ENCODE results near the gene ADAMTSL2.

The ADAMTSL2 gene

GRCh38 chr9:133518706-133519449, 15.6 kb upstream of the ADAMTSL2 start:
- DNase-seq, result no peak

DNA sequence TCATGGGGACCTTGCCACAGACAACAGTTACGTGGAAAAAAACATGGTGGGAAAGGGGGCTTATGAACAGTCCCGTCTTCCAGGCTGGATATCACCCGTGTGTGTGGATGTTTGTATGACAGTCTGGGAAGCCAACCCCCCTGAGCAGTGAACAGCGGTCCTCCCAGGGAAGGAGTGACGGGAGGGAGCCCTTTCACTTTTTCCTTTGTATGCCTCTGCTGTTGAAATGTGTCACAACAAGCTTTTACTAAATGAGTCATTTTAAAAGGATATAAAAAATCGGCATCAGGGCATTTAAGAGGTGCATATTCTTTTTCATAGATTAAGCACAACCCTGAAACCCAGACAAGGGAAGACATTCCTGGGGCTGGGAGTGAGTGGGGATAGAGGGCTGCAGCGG, 14.8 kb upstream of the ADAMTSL2 start:
- DNase-seq, result no peak

GRCh38 chr9:133520121-133520835, 14.2 kb upstream of the ADAMTSL2 start:
- no peak for DNase-seq

GRCh38 chr9:133521122-133522072, 13.1 kb upstream of the ADAMTSL2 start:
- no peak for DNase-seq

DNA sequence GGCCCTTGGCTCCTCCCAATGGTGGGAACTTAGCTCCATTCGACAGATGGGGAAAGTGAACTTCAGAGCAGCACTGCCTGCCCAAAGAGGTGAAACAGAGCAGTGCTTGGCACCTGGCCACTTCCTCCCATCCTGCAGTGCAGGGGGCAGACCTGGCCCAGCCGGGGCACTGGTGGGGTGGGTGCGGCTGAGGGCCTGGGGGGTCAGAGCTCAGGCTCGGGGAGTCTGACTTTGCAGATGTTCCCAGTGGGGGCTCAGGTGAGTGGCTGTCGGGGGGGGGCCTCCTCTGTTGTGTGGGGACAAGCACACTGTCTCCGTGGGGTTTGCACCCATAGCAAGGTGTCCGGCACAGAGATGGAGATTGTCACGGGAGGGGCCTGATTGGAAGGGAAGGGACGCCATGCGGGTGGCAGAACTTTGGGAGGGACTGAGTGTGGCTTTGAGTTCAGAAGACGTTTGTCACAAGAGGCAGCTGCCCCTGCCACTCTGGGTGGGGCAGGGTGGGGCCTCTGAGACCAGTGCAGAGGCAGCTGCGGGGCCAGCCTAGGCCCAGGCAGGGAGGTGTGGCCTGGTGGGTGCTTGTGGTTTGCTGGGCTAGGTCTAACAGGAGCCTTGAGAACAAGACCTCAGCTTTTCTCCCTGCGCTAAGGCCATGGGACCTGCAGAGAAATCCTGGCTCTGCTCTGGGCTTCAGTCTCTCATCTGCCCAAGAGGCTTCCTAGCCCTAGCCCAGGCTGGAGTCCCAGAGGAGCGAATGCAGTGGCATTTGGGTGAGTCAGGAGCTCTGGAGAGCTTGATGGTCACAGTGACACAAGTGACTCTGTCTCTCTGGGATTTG, 12.2 kb upstream of the ADAMTSL2 start:
- no peak for DNase-seq

- no peak for DNase-seq
Observed at GRCh38 chr9:133523106-133523505, 11.4 kb upstream of the ADAMTSL2 start.

GRCh38 chr9:133524146-133524545, 10.4 kb upstream of the ADAMTSL2 start:
- DNase-seq, result no peak

DNA sequence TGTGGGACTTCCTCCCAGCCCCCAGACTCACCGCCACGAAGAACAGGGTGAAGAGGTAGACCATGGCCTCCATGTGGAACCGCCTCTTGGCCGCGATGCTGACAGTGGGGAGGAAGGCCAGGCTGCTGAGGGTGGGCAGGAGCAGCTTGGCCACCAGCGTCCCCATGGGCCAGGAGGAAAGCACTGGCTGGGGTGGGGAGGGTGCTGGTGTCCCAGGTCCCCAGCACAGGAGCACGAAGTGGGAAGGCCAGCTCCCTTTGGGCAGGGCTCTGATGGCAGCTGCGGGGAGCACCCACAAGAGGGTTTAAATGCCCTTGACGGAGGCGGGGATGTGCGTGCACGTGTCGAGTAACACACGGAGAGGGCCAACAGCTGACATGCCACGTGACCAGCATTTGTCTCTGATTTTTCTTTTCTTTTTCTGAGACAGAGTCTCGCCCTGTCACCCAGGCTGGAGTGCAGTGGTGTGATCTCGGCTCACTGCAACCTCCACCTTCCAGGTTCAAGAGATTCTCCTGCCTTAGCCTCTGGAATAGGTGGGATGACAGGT, 9.8 kb upstream of the ADAMTSL2 start, which contains the start of gene MYMK:
TSS of gene MYMK (minus strand) at position 281 of the 550 bp plus-strand sequence. CDS start at position 166, 115 bp downstream.
- DNase-seq, result no peak

DNA sequence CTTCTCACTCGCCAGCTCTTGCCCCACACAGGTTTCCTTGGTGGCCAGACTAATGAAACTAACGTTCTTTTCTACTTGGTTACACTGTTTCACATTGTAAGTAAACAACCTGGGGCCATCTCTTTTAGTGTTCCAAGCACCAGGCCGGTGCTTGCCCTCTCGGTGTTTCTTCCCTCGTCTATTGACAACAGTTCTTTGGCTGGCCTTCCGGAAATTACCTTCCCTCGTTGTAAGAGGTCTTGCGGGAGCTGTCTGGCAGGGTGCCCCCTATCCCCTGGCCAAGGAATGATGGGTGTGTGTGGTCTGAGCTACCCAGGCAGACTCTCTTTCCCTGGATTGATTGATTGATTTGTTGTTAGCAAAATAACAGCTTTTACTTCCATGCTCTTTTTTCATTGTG, 8.8 kb upstream of the ADAMTSL2 start:
- no peak for DNase-seq

DNA sequence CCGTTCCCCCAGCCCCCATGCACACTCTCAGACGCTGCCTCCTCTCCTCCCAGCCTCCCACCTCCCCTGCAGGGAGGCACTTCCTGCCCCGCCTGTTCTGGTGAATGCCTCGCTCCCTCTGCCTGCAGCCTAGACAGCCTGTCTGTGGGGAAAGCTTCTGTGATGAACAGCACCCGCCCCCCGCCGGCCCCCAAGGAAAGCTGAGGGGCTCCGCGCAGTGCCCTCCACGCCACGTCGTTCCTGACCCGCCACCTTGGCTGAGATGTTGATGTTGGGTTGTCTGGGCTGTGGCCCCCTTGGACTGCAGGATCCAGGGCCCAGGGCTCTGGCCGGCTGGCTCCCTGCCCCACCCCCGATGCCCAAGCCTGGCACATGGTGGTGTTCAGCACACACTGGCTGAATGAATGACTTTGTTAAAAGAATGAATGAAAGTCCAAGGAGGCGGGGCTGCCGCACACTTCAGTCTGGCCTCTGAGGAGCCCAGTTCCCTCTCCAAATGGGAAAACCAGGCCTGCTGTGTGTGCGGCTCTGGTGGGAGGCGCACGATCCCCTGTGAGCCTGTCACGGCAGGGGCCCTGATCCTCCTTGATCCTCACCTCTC, 7.7 kb upstream of the ADAMTSL2 start:
- DNase-seq, result no peak

DNA sequence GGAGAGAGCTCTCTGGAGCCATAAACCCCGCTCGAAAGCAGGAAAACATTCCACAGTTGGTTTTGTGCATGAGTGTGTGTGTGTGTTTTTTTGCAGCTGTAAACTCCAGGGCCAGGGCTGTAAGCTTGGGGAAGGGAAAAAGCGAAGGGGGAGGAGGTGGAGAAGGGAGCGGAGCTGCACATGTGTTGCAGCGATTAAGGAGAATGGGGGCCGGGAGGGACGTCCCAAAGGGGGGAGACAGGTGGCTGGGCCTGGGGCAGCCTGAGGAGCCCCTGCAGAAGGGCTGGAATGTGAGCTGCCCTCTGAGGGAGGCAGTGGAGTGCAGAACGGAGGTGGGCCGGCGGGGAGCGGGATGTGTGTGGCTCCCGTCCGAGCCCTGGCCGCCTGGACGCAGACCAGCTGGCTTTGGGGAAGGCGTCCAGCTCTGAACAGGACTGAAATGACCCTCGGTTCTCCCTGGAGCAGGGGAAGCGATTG, 7.0 kb upstream of the ADAMTSL2 start:
- DNase-seq, result no peak

DNA sequence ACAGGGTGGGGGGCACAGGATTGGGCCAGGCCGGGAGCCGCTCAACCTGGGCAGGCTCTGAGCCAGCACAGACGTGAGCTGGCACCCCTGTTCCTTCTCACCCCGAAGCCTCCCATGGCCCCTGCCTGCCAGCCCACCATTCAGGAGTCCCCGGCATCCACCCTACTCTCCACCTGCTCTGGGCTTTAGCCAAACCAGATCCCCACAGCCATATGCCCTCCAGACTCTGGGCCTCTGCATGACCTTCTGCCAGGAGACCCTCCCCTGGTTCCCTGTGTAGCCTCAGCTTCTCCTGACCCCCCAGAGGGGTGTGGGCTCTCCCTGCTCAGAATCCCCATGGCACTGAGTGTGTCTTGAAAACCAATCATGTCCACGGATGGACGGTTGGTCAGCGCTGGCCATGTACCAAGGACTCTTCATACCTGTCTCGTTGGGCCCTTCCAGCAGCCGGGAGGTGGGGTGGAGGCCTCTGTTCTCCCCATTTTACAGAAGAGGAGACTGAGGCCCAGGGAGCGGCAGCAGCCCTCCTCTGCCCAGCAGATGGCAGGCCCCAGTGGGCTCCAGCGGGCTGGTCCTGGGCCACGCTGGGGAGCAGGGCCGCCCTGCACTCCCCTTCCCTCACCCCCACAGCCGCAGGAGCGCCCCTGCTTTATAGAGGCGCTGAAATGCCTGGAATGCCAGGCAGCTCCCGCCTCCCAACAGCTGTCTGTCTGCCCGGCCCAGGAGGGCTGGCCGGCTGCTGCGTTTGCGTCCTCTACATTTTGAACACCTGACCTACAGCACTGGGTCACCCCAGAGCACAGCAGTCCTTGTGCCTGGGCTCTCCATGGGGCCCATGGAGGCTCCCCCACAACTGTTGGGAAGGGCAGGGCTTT, 6.3 kb upstream of the ADAMTSL2 start:
- no peak for DNase-seq

DNA sequence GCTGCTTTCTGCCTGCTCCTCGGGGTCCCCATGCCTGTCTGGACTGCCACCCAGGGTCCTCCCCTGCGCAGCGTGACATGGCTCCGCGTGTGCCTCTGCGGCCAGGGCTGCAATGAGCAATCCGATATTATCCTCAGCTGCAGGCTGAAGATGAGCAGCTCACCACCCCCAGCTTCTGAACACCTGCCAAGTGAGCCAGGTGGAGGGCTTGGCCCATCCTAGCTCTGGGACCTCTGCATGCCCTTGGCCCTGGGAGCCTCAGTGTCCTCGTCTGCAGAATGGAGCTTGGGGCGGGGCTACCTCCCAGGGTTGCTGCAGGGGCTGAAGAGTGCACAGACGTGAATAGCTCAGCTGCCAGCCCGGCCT, 5.6 kb upstream of the ADAMTSL2 start:
- DNase-seq, result no peak

GRCh38 chr9:133529457-133529856, 5.0 kb upstream of the ADAMTSL2 start:
- no peak for DNase-seq

GRCh38 chr9:133529874-133530273, 4.6 kb upstream of the ADAMTSL2 start:
- no peak for DNase-seq

DNA sequence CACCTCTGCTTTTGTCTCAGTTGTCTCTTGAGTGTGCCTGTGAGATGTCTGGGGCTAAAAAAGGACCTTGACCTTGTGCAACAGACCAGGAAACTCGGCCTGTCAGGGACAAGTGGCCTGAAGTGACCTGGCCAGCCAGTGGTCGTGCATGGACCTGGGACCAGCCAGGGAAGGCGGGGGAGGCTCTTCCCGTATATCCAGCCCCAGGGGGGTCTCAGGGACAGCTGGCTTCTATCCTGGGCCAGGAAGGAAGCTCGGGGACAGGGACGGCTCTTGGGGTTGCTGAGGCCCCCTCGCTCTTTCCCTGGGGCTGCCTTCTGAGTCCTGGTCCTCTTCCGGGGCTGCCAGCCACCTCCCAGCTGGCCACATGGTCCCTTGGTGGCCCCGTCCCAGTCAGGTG, 3.2 kb upstream of the ADAMTSL2 start:
- no peak for DNase-seq

GRCh38 chr9:133532937-133533668, 1.4 kb upstream of the ADAMTSL2 start:
- peak; percentile 69 to 70 for DNase-seq

- DNase-seq, result no peak
Observed at GRCh38 chr9:133533857-133534256, 647 bp upstream of the ADAMTSL2 start.

- no peak for DNase-seq
Observed at GRCh38 chr9:133535306-133535877, 888 bp downstream of the ADAMTSL2 start.
